Renal pelvis (tissue), 4 donors: ENCODE results near the gene CADM2. TPM values are rescaled to one million over a fixed set of nuclear protein-coding genes. Genes with fewer than 3 reads are reported as not detected.
A peak's percentile ranks its signal among the peaks of the same experiment; 100 is the strongest.

Experiments used
- DNase-seq: peaks from one replicate; pipeline ENCODE4 v3.0.0-alpha.2; 2013
- polyA plus RNA-seq, 3 donors: library from polyadenylated mRNA; unstranded; fragments of 120-200 nt; gene quantifications; one replicate each; pipeline ENCODE4 v1.2.1, GENCODE V29; 2013; ENCODE audit not compliant: insufficient read length in 3 of 3

CADM2 gene
- polyA plus RNA-seq, 3 donors = 0.38 to 0.57 (median 0.44) TPM

- no peak for DNase-seq
Observed at GRCh38 chr3:85316252-85316651, 357.5 kb downstream of the CADM2 start.

- DNase-seq = no peak
Observed at GRCh38 chr3:85321892-85322291, 363.1 kb downstream of the CADM2 start.

GRCh38 chr3:85330071-85330470 is 371.3 kb downstream of the CADM2 start:
- DNase-seq = no peak

GRCh38 chr3:85337895-85338294 is 379.1 kb downstream of the CADM2 start:
- DNase-seq = no peak

- DNase-seq = no peak
Observed at GRCh38 chr3:85342915-85343314, 384.1 kb downstream of the CADM2 start.

- no peak for DNase-seq
Observed at GRCh38 chr3:85355572-85355971, 396.8 kb downstream of the CADM2 start.

GRCh38 chr3:85360742-85361387 is 402.1 kb downstream of the CADM2 start:
- peak; percentile 11 for DNase-seq

GRCh38 chr3:85364296-85364909 is 405.6 kb downstream of the CADM2 start:
- no peak for DNase-seq

GRCh38 chr3:85370341-85370740 is 411.6 kb downstream of the CADM2 start:
- DNase-seq = no peak

GRCh38 chr3:85376131-85376530 is 417.3 kb downstream of the CADM2 start:
- DNase-seq = no peak

- DNase-seq = no peak
Observed at GRCh38 chr3:85377115-85377514, 418.3 kb downstream of the CADM2 start.

- DNase-seq = no peak
Observed at GRCh38 chr3:85384372-85384771, 425.6 kb downstream of the CADM2 start.

GRCh38 chr3:85387913-85388505 is 429.2 kb downstream of the CADM2 start:
- no peak for DNase-seq

- DNase-seq = no peak
Observed at GRCh38 chr3:85394424-85394823, 435.6 kb downstream of the CADM2 start.

GRCh38 chr3:85397434-85397833 is 438.6 kb downstream of the CADM2 start:
- no peak for DNase-seq

- DNase-seq = no peak
Observed at GRCh38 chr3:85426121-85426520, 467.3 kb downstream of the CADM2 start.

GRCh38 chr3:85427467-85427866 is 468.7 kb downstream of the CADM2 start:
- DNase-seq = no peak

- no peak for DNase-seq
Observed at GRCh38 chr3:85432081-85432480, 473.3 kb downstream of the CADM2 start.

GRCh38 chr3:85433319-85433718 is 474.5 kb downstream of the CADM2 start:
- DNase-seq = no peak

- no peak for DNase-seq
Observed at GRCh38 chr3:85455561-85456200, 496.9 kb downstream of the CADM2 start.

GRCh38 chr3:85474241-85474640 is 515.5 kb downstream of the CADM2 start:
- DNase-seq = no peak

- no peak for DNase-seq
Observed at GRCh38 chr3:85475346-85475745, 516.6 kb downstream of the CADM2 start.

GRCh38 chr3:85476891-85477495 is 518.2 kb downstream of the CADM2 start:
- no peak for DNase-seq
